Kasumi-1 (cell line): ENCODE measurements around the gene TAB2.
A peak's percentile ranks its signal among the peaks of the same experiment; 100 is the strongest.
"Not testable (repeated sequence)": the region's sequence is repeated elsewhere in the genome, so short reads cannot be mapped to it uniquely, and the experiment has no call there.

Experiments used
- DNase-seq, 2 experiments: peaks; one replicate each; lab custom pipeline; 2025; lab: John Stamatoyannopoulos, UW

Gene TAB2

GRCh38 chr6:149311766-149312165, 5.7 kb upstream of the TAB2 start:
- DNase-seq, result no peak

GRCh38 chr6:149313070-149313469, 4.4 kb upstream of the TAB2 start:
- no peak for DNase-seq

DNA sequence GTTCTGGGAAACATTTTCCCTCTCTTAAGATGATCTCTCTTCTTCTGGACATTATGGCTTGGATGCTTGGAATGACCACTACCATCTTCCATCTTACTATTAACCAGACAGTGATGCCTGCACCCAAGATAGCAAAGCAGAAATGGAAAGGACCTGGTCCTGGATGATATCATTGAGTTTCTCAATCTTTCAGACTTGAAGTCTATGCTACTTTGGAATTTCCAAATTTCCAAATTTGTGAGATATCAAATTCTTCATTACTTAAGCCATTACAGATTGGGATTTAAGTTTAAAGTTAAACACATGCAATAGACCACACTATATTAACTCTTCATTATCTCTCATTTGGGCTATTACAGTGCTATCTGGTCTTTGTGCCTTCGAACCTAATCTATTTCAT, 3.7 kb upstream of the TAB2 start:
- no peak for DNase-seq

DNA sequence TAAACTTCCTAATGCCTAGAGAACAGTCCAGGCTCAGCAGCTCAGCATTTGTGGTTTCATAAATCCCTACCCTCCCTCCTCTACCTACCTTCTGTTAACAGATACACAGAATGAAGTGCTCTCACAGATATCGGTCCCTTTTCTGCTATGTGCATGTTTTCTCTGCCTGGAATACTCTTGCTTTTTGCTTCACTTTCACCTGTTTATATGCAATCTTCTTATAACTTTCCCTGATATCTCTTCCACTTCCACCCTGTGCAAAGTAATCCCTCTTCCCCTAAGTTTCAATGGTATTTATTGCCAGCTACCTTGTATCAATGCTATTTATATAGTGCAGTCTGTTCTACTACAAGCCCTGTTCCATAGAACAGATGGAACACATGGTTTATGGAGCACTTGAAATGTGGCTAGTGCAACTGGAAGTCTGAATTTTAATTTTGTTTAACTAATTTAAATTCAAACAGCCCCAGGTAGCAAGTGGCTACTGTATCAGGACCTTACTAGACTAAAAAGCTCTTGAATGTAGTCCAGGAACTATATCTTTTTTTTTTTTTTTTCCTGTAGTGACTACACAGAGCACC, 3.1 kb upstream of the TAB2 start:
- no peak for DNase-seq

DNA sequence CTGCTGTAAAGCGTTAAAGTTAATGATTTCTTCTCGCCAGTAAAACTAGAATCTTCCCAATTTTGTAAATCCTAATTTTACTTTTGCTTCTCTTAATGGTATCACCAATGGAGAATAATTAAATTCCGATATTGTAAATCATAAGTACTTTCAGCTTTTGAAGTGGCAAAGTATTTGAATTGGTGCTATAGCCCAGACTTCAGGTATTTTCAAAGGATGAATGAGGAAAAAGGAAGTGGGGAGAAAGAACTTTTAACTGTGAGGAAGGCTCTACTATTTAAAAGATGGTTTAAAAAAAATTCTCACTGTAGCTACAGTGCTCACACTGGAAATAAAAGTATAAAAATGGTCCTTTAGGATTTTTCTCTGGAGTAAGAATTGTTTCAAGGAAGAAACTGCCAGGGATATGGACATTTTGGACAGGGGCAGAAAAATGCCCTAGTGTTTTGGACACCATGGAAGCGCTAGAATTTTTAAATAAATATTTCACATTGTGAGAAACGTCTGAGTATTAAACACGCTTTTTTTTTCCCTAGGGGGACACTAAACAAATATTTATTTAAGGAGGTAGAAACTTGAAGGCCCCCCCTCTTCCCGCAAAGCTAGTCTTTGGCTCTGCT, 1.3 kb upstream of the TAB2 start:
- DNase-seq, result no peak

DNA sequence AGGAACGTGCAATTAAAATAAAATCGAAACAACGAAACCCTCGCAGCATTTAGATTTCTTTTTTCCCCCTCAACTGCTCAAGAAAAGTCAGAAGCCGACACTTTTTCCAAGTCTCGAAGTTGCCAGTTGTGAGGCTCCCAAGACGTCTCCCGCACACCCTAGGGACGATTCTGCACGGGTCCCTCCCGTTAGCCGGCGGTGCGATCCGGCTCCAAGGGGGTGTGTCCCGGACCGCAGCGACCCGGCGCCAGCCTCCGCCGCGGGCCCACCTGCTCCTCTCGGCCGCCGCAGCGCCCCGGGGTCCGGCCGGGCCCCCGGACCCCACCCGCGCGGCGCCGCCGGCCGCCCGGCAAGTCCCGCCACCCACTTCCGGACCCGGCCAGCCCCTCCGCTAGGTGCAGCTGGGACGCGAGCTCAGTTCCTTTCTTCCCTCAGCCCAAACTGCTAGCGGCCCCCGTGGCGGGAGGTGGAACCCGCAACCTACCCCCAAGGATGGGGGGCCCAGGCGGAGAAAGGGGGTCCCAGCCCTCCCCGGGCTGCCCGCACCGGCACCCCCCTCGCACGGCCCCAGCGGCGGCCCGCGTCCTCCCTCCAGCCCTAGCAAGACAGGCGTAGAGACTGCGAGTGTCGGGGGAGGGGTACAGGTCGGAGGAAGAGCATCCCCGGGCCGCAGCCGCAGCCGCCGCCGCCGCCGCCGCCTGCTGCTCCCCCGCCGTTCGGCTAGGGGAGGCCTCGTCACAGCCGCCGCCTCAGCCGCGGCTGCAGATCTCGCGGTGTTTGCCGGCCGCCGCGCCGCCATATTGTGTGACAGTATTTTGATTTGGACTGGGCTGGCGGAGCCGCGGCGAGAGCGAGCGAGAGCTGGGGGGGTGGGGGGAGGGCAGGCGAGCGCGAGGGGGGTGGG, 520 bp upstream of the TAB2 start:
- peak; percentile 67 to 72 for DNase-seq

GRCh38 chr6:149318581-149319286, 1.2 kb downstream of the TAB2 start:
- DNase-seq, result peak in 1 of 2 experiments; percentile 47

DNA sequence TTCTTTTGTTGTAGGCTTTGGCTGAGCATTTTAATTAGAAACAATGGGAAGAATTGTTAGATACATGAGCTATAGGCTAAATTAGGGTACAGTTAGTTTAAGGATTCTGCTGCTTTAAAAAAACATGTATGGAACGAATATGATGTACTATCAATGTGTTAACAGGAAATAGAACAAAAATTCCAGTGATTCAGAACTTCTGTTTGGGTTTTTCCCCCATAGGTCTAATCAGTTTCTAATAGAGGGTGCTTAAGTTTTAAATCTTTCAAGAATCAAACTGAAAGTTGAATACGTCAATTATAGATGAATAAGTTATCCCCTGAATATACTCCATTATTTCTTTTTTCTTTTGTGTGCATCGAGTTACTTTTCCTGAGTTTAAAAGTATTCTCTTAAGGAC, 1.9 kb downstream of the TAB2 start:
- DNase-seq, result no peak

DNA sequence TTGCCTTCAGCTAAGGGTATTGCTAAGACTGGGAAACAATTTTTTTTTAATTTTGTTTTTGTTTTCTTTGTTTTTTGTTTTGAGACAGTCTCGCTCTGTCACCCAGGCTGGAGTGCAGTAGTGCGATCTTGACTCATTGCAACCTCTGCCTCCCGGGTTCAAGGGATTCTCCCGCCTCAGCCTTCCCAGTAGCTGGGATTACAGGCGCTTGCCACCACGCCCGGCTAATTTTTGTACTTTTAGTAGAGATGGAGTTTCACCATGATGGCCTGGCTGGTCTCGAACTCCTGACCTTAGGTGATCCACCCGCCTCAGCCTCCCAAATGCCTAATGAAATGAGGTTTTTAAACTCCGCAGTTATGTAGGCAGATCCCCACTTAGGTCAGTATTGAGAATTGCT, 2.5 kb downstream of the TAB2 start:
- not testable (repeated sequence) for DNase-seq

DNA sequence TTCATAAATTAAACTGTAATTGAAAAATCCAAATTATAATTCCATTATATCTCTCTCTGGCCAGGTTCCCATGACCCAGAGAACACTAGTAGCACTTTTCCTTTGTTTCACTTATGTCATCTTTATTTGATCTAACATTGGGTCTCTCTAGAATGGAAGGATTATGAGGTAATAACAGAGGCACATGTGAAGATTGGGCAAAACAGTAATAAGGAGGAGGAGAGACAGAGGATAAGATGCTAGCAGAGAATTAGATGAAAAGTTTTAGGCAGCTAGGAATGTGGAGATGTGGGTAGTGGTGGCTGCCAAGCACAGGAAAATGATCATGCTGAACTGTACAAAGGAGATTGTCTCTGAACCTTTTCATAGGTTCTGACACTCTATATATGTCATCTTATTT, 3.3 kb downstream of the TAB2 start:
- no peak for DNase-seq

- no peak for DNase-seq
Measured at GRCh38 chr6:149323353-149323752, 5.8 kb downstream of the TAB2 start.

DNA sequence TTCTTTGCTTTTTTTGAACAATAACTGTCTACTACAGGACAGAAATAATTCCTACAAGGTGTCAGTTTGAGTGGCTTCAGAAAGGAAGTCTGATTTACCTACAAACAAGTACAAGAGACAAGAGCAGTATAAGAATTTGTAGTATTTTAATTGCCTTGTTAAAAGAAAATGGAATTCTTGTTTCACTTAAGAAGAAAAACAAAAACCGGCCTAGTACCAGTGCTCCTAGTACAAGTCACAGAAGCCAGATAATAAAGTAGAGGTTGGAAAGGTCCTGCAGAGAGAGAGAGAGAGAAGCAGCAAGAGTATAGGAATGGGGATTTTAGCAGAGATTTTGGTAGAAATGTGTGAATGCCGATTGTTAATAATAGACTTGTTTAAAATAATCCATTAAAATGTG, 6.4 kb downstream of the TAB2 start:
- DNase-seq, result no peak

GRCh38 chr6:149324428-149324827, 6.9 kb downstream of the TAB2 start:
- DNase-seq, result no peak

DNA sequence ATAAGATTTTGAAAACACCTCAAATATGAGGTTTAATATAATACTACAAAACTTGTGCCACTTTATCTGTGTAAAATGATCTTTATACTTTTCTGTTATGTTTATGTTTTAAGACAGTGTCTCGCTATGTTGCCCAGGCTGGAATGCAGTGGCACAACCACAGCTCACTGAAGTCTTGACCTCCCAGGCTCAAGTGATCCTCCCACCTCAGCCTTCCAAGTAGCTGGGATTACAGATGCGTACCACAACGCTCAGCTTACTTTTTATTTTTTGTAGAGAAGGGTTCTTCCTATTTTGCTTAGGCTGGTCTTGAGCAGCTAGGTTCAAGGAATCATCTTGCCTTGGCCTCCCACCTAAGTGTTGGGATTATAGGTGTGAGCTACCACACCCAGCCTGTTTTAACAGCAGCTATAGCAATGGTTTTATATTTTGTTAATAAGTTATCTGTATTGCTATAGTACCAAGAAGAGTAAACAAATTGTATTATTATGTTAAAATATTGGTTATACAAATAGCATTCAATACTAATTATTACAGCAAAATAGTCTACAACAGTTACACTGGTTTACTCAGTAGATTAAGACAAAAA, 8.2 kb downstream of the TAB2 start:
- DNase-seq, result no peak

- no peak for DNase-seq
Measured at GRCh38 chr6:149327638-149328037, 10.1 kb downstream of the TAB2 start.

GRCh38 chr6:149328083-149328482, 10.6 kb downstream of the TAB2 start:
- DNase-seq, result no peak

- no peak for DNase-seq
Measured at GRCh38 chr6:149329529-149329928, 12.0 kb downstream of the TAB2 start.

- no peak for DNase-seq
Measured at GRCh38 chr6:149330133-149330532, 12.6 kb downstream of the TAB2 start.

GRCh38 chr6:149331043-149331807, 13.7 kb downstream of the TAB2 start:
- no peak for DNase-seq

- no peak for DNase-seq
Measured at GRCh38 chr6:149331871-149332270, 14.4 kb downstream of the TAB2 start.

- DNase-seq, result no peak
Measured at GRCh38 chr6:149332602-149333265, 15.2 kb downstream of the TAB2 start.
